Neural progenitor cell (in vitro differentiated cells): ENCODE results near the gene ESR2.

Source experiments
- EZH2 ChIP-seq: fragments of 200-600 bp; sonication (generic); IDR thresholded peaks from 2 replicates; pipeline ENCODE4 v1.6.1; 2017; ENCODE audit warnings: antibody characterized with exemption, mild to moderate bottlenecking, moderate library complexity
- EZH2phosphoT487 ChIP-seq: fragments of 200-600 bp; sonication (generic); IDR thresholded peaks from 2 replicates; pipeline ENCODE4 v1.6.1; 2017; ENCODE audit warnings: antibody characterized with exemption
- TF ChIP-seq, protein P1 (sequence below): fragments of 200-600 bp; sonication (generic); IDR thresholded peaks from 2 replicates; pipeline ENCODE4 v1.5.1; 2017; ENCODE audit warnings: antibody characterized with exemption, mild to moderate bottlenecking

DNA sequence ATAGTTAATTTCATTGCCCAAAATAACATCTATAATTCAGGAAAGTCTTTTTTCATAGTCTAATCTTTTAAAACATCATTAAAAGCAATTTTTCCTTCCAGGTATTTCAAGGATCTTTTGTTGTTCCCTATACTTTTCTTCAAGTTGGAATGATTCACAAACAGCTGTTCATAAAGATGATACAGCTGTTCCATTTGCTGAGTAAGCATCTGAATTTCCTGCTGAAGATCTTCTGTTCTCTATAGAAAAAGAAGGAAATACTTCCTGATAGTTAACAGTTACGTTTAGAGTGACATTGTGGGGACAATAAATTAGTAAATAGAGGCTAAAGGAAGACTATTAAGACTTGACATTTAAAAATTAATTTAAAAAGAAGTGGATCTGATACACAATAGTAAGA lies 30.3 kb upstream of the ESR2 start:
- TF ChIP-seq, protein P1, sequence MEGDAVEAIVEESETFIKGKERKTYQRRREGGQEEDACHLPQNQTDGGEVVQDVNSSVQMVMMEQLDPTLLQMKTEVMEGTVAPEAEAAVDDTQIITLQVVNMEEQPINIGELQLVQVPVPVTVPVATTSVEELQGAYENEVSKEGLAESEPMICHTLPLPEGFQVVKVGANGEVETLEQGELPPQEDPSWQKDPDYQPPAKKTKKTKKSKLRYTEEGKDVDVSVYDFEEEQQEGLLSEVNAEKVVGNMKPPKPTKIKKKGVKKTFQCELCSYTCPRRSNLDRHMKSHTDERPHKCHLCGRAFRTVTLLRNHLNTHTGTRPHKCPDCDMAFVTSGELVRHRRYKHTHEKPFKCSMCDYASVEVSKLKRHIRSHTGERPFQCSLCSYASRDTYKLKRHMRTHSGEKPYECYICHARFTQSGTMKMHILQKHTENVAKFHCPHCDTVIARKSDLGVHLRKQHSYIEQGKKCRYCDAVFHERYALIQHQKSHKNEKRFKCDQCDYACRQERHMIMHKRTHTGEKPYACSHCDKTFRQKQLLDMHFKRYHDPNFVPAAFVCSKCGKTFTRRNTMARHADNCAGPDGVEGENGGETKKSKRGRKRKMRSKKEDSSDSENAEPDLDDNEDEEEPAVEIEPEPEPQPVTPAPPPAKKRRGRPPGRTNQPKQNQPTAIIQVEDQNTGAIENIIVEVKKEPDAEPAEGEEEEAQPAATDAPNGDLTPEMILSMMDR, result no peak
- TF ChIP-seq EZH2, result no peak
- no peak for TF ChIP-seq EZH2phosphoT487
